Esophagus muscularis mucosa (tissue), 3 donors: ENCODE measurements around the gene LYPD4.

Source experiments
- CTCF ChIP-seq, 3 experiments: fragments of 200-600 bp in 2 of 3; fragments of 450-650 bp in 1 of 3; sonication (generic) in 2 of 3; IDR thresholded peaks; one replicate each; pipeline ENCODE4 v1.5.1; 2017 to 2019; ENCODE audit warnings: antibody characterized with exemption in 3 of 3, mild to moderate bottlenecking in 2 of 3, moderate library complexity in 1 of 3
- POLR2A ChIP-seq: fragments of 450-650 bp; IDR thresholded peaks from one replicate; pipeline ENCODE4 v1.6.1; 2017; ENCODE audit warnings: antibody characterized with exemption, moderate library complexity, mild to moderate bottlenecking, low read depth
- POLR2AphosphoS5 ChIP-seq, 2 donors: sonication (generic); formaldehyde crosslinking; IDR thresholded peaks; one replicate each; pipeline ENCODE4 v1.6.1; 2017; ENCODE audit warnings: antibody characterized with exemption in 2 of 2

DNA sequence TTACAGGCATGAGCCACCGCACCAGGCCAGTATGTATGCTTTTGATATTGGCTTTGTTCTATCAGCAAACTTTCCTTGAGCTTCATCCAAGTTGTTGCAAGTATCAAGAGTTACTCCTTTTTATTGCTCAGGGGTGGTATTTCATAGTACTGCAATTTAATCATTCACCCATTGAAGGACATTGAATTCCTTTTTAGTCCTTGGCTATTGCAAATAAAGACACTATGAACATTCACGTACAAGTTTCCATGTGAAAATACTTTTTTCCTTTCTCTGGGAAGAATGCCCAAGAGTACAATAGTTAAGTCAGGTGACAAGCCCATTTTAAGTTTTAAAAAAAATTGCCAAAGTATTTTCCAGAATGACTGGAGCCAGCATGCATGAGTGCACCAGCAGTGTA is 27.7 kb downstream of the LYPD4 start:
- no peak for TF ChIP-seq CTCF (IDR thresholded peaks at IDR 0.05)
- TF ChIP-seq POLR2AphosphoS5 (IDR thresholded peaks at IDR 0.05) = no peak
- no peak for TF ChIP-seq POLR2A
